ENCODE results near the gene UACA.
A peak's percentile ranks its signal among the peaks of the same experiment; 100 is the strongest.

Gene UACA

DNA sequence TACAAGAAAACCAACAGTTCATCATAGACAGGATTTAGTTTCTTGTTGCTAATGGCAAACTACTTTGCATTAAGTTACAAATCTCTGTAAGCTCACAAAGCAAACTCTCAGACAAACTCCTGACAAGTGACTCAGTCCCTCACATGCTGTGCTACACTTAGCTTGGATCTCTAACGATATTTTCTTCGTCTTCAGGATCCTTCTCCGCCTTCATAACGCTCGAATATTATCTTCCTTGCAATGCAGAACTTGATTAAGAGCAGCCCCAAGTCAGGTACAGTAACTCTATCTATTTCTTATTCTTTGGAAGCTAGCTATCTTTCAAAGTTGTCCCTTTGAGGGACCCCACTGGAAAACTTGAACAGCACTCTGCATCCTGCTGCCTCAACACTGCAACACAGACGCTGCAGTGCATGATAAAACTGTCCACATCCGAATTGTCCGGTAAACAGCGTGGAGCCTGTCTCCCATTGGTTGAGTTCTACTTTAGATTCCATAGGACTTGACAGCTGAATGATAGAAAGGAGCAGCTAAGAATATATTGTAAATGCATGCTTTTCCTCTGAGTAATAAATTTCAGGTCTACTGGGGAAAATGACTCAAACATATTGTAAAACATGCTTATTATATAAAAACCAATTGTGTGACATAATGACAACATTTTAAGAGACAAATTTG is 61.3 kb downstream of the UACA start:
- DNase-seq (ENCODE audit: low spot score), result no peak
- TF ChIP-seq, protein P1, sequence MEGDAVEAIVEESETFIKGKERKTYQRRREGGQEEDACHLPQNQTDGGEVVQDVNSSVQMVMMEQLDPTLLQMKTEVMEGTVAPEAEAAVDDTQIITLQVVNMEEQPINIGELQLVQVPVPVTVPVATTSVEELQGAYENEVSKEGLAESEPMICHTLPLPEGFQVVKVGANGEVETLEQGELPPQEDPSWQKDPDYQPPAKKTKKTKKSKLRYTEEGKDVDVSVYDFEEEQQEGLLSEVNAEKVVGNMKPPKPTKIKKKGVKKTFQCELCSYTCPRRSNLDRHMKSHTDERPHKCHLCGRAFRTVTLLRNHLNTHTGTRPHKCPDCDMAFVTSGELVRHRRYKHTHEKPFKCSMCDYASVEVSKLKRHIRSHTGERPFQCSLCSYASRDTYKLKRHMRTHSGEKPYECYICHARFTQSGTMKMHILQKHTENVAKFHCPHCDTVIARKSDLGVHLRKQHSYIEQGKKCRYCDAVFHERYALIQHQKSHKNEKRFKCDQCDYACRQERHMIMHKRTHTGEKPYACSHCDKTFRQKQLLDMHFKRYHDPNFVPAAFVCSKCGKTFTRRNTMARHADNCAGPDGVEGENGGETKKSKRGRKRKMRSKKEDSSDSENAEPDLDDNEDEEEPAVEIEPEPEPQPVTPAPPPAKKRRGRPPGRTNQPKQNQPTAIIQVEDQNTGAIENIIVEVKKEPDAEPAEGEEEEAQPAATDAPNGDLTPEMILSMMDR (IDR thresholded peaks at IDR 0.05), result no peak
- Histone ChIP-seq H3K27ac (peak overlapping the region; percentile 74 to 77), H3K4me3 (peak overlapping the region; percentile 64)

DNA sequence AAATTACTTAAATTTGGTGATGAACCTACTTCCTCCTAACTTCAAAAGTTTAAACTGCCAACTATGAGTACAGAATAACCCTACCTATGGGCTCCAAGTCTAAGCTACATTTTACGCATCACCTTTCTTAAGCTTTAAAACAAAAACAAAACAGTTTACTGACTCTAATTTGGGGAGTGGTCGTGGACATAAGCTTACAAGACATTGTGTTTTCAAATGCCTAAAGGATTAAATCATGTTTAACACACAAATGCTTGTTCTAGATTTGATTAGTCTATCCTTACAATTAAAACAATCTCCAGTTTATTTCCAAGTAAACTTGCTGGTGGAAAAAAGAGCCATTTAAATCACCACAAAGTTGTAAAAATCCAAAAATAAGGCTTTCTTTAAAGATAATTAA is 62.2 kb downstream of the UACA start:
- DNase-seq (ENCODE audit: low spot score), result no peak
- Histone ChIP-seq H3K4me3 (peak overlapping the region; percentile 64), H3K27ac (peak overlapping the region; percentile 74 to 77)
- TF ChIP-seq, protein P1 (IDR thresholded peaks at IDR 0.05), result no peak

DNA sequence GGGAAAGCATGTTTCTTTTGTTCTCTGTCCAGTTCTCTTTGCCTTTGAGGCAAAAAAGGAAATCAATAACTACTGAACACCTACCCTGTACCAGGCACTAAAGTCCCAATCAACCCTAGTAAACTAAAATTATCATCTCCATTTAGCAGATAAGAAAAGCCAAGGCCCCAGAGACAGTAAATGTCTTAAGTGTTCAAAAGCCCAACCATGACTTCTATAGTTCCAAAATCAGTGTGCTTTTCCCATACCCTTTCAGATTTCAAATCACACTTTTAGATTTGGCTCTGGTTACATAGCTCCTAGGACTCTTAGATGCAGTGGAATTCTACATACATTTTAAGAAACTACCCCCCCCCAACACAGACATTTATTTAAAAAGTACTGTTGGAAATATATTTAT is 63.5 kb downstream of the UACA start:
- no peak for DNase-seq (ENCODE audit: low spot score)
- peak overlapping the region; percentile 27 for H3K4me3 ChIP-seq
- peak overlapping the region; percentile 74 to 77 for H3K27ac ChIP-seq
- TF ChIP-seq, protein P1 (IDR thresholded peaks at IDR 0.05), result no peak

DNA sequence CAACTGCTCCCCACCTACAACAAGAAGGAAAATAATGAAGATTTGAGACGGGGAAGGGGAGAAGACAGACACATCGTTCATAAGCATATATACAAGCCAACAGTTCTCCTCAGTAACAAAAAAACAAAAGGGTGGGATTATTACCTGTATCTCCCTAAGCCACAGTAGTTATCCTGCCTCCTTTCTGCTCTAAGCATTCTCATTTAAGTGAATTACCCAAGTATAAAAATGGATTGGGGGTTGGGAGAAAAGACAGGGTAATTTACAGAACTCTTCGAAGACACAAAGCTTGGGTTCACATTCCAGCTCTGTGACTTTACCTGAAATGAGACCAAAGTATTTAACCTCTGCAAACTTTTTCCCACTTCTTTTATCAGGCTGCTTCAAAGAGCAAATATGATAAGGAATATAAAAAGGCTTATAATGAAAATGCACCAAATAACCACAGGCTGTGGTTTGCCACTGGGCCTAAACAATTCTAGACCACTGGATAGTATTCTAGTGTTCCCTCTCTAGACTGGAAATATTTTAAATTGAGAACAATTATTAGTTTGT is 64.4 kb downstream of the UACA start:
- DNase-seq (ENCODE audit: low spot score), result no peak
- peak overlapping the region; percentile 74 to 77 for H3K27ac ChIP-seq
- TF ChIP-seq, protein P1 (IDR thresholded peaks at IDR 0.05), result no peak
- H3K4me3 ChIP-seq, result peak overlapping the region; percentile 27

DNA sequence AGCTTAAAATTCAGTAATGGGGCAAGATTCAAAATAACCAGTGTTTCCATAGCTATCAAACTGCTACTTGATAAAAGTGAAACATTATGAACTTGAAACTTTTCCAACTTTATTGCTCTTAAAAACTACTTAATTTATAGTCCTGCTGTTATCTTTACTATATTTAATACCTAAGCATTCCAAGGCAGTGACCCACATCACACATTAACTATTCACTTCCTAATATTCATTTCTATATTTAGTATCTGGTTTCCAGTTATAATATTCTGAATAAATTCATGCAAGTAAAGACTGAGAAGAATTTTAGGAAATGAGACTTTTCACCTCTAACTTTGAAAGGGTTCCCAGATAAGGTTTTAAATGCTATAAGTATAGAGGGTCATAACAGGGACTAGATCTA is 64.9 kb downstream of the UACA start:
- TF ChIP-seq, protein P1 (IDR thresholded peaks at IDR 0.05), result no peak
- DNase-seq (ENCODE audit: low spot score), result no peak
- peak overlapping the region; percentile 74 to 77 for H3K27ac ChIP-seq
- H3K4me3 ChIP-seq, result no peak overlapping the region

DNA sequence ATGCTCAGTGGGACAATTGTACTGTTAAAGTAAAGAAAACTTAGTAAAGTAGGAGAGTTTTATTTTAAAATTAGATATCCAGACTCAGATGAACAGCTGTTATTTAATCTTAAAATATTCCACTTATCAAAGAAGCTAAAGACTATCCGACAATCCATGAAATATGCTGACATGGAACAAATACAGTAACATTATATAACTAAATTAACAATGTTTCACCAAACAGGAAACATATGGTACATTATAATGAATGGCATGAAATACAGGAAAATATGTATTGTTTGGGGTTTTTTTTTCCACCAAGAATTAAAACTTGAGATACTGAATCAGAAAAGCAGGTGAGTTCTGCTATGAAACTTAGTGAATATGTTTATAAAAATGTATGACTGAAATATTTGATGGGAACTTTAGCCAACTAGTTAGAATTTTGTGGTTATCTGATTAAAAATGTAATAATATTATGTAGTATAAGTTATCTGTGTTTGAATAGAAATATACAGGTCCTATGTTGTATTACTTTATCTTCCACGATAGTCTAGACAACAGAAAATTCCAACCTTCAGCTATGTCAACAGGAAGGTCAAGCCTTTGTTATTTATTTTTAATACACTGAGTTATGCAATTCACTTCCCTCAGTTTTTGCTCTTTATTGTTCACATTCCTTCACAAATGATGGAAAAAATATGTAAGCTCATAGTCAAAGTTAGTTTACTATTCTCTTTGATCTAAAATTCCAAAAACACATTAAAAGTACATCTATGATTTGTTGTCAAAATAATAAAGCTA is 72.7 kb downstream of the UACA start:
- no peak overlapping the region for H3K27ac ChIP-seq
- TF ChIP-seq, protein P1 (IDR thresholded peaks at IDR 0.05), result no peak

More for the DNA sequence above, 72.7 kb downstream of the UACA start:
- no peak overlapping the region for H3K4me3 ChIP-seq
- DNase-seq (ENCODE audit: low spot score), result no peak

Data from coronary artery (tissue), 2 donors.